Activated CD4-positive, alpha-beta T cell treated with anti-CD3 and anti-CD28 coated beads, Interleukin-2, amount 50 U/mL, for 48 hours (primary cell): ENCODE measurements around the gene NOB1.
"Not testable (repeated sequence)": the region's sequence is repeated elsewhere in the genome, so short reads cannot be mapped to it uniquely, and the experiment has no call there.

ENCODE experiments used
- DNase-seq, 2 experiments: peaks; one replicate each; pipeline ENCODE4 v3.0.0-alpha.2; 2020

NOB1 gene

GRCh38 chr16:69754469-69755310, at the start of gene NOB1:
TSS of gene NOB1 (minus strand) at chr16:69754926. CDS start at chr16:69754910, 16 bp downstream.
- DNase-seq: peak; percentile 95 to 96

DNA sequence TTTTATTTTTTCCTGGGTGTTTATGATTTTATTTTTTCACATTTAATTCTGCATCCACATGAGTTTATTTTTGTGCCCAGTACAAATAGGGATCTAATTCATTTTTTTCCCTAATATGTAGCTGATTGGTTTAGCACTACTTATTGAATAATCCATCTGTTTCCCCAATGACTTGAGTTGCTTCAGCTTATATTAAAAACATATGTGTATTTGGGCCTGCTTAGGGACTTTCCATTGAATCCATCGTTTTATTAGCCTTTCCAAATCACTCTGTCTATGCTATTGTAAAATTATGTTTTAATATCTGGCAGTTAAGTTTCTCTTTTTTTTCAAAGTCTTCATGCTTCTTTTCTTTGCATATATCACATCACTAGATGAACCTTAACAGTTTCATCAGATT, 49.6 kb upstream of the NOB1 start:
- DNase-seq: no peak

DNA sequence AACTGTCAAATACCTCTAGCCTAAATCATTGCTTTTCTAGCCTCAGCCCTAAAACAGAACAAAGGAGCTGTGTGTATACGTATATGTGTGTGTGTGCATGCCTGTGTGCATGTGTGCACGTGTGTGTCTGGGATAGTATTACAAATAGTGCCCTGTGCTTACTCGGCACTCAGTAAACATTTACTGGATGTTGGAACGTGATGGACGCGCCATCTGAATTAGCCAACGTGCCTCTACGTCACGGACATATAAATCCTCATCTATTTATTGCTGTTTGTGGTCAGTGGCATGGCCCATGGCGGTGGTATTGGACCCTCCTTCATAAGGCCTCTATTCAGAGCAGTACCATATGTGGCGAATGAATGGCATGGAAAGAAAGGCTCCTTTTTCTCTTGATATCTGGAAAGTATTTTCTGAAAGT, 44.9 kb upstream of the NOB1 start:
- no peak for DNase-seq

GRCh38 chr16:69798466-69798865, 43.7 kb upstream of the NOB1 start:
- no peak for DNase-seq

GRCh38 chr16:69796285-69797118, 41.8 kb upstream of the NOB1 start:
- peak; percentile 8 to 18 for DNase-seq

DNA sequence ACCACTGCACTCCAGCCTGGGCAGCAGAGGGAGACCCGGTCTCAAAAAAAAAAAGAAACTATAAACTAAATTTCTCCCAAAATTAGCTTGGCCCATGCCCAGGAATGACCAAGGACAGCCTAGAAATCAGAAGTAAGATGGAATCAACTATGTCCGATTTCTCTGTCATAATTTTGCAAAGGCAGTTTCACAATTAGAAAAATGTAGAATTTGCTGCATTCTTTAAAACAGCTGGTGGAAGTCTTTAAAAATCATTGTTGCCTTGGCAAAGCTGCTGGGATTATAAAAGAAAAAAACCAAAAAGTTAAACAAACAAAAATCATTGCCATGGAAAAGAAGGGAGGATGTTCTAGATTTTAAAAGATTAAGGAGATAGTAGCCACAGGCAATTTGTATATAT, 39.8 kb upstream of the NOB1 start:
- DNase-seq: no peak

- no peak for DNase-seq
Measured at GRCh38 chr16:69793526-69793925, 38.8 kb upstream of the NOB1 start.

DNA sequence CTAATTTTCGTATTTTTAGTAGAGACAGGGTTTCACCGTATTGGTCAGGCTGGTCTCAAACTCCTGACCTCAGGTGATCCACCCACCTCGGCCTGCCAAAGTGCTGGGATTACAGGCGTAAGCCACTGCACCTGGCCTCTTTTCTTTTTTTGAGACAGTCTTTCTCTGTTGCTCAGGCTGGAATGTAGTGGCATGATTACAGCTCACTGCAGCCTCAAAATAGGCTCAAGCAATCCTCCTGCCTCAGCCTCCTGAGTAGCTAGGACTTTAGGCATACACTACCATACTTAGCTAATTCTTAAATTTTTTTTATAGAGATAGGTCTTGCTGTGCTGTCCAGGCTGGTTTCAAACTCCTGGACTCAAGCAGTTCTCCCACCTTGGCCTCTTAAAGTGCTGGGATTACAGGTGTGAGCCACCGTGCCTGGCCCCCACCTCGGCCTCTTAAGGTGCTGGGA, 36.7 kb upstream of the NOB1 start:
- DNase-seq: not testable (repeated sequence)

- DNase-seq: no peak
Measured at GRCh38 chr16:69787883-69788282, 33.2 kb upstream of the NOB1 start.

- no peak for DNase-seq
Measured at GRCh38 chr16:69784586-69784985, 29.9 kb upstream of the NOB1 start.

GRCh38 chr16:69781118-69781517, 26.4 kb upstream of the NOB1 start:
- no peak for DNase-seq

- no peak for DNase-seq
Measured at GRCh38 chr16:69779724-69780123, 25.0 kb upstream of the NOB1 start.

DNA sequence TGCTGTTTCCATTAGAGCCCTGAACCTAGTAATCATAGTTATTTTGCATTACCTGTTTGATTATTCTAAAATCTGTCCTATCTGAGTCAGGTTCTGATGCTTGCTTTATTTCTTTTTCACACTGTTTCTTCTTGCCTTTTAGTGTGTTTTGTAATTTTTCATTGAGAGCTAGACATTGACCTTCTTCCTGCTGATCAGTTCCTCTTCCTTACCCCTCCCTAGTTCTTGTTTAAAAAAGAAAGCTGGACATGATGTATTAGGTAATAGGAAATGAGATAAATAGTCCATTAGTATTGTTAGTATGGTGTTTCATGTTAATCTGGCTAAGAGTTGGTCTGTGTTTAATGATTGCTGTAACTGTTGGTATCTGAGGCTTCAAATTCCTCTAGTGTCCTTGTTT, 20.8 kb upstream of the NOB1 start:
- DNase-seq: no peak

- no peak for DNase-seq
Measured at GRCh38 chr16:69773260-69773947, 18.7 kb upstream of the NOB1 start.

DNA sequence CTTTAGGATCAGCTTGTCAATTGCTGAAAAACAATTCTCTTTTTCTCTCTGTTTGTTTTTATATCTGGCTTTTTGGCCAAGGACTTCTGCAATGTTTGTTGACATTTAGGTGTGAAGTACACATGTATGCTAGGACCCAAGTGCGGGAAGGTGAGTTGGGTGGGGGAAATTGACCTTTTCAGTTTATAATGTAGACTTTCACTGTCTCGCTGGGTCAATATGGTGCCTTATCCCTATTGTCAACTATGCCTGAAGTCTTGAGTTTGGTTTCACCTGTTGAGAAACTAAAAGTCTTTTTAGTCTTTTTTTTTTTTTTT, 16.9 kb upstream of the NOB1 start:
- no peak for DNase-seq

GRCh38 chr16:69769404-69769803, 14.7 kb upstream of the NOB1 start:
- no peak for DNase-seq

DNA sequence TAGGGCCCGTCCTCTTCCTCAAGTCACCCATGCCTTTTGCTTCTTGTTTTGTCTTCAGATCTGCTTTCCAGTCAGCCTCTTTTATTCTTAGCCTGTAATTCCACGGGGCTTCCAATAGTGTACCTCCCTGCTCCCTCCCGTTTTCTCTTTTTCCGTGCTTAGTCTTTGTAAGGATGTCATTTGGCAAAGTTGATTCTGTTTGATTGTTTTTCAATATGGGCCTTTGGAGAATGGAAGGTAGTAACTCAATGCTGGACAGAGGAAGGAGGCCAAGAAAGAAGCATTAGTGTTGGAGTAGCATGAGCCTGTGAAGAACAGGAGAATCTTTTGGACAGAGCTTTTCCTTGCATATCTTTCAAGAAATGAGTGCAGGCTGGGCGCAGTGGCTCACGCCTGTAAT, 13.9 kb upstream of the NOB1 start:
- DNase-seq: no peak

DNA sequence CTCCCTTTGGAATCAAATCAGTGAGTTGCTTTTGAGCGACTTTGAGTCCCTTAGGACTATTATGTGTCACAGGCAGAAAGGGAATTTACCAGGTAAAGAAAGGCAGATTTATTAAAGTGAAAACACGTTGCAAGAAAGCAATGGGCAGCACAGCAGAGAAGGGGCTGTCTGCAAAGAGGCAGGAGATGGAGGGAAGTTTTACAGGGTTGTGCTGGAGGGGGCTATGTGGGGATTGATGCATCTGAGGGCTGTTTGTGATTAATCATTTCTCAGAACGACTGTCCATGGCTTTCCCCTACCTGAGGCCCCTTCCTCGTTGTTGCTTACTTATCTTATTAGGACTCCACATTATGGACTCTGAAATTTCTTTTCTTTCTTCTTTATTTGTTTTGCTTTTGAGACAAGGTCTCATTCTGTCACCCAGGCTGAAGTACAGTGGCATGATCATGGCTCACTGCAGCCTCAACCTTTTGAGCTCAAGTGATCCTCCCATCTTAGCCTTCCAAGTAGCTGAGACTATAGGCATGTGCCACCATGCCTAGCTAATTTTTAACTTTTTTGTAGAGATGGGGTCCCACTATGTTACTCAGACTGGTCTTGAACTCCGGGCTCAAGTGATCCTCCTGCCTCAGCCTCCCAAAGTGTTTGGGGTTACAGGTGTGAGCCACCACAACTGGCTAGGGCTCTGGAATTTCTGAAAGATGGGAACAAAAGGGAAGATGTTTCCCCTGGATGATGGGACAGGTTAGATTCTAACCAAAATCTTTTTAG, 12.9 kb upstream of the NOB1 start:
- DNase-seq: no peak

GRCh38 chr16:69763599-69763942, 8.8 kb upstream of the NOB1 start:
- no peak for DNase-seq

DNA sequence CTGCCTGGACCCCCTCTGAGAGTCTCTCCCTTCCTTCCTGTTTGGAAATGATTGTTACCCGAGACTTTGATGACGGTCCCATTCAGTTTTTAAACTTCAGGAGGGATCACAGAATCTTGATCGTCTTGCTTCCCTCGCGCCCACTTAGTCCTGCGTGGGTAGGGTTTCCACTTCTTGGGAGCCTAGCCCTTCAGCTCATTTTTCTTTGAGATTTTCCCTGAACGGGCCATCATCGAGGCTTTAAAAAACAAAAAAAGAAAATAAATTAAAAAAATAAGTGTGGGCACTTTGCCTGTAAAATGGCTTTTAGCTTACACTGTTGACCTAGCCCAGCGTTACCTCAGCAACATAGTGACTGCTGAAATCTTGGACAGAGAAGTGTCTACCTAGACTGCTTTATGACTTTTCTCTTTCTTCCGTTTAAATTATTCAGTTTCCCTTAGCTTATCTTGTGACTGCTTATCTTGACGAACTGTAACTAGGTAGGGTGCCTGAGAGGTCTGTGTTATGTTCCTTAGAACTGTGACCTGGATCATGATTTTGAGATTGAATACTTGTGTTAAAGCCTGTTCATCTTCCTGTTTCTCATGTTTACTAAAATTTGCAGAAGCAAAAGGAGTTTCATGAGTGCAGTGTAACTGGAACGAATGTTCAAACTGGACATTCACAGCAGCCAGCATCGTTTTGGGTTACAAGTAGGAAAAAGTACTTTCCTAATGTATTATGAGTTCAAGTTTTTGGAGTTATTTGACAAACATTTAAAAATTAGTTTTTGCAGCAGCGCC, 8.3 kb upstream of the NOB1 start:
- no peak for DNase-seq

DNA sequence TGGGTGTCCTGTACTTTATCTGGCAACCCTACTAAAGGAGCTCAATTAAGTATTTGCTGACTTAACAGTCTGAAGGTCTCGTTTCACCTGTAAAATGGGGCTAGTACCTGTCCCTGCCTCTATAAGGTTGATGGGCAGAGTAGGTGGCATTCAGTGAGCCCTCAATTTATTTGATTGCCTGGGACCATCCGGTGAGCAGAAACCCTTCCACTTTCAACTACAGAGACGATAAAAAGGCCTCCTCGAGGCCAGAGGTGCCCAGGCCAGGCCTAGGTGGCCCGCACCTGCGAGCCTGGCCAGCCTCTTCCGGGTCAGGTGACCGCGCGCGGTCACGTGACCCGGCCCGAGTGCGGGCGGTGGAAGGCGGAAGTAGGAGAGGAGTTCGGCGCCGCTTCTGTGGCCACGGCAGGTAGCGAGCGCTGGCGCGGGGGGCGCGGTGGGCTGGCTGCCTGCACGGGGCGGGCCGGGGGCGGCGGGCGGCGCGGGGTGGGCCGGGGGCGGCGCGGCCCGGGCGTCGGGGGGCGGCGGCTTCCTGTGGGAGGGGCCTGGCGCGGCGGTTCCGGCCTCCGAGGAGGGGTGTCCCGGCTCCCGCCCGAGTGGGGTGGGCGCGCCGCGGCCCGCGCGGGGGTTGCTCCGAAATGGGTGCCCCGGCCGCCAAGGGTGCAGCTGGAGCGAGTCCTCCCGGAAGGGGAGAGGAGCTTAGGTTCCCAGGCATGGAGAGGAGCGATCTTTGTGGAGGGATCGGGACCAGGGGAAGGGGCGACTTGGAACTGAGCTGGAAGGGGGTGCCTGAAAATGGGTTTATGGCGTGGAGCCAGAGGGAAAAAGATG, 7.5 kb upstream of the NOB1 start, which contains the start of gene WWP2:
Gene WWP2, plus strand, starts transcription at position 350 of the 831 bp plus-strand sequence. CDS start 24,679 bp downstream, outside the sequence.
- peak; percentile 68 to 76 for DNase-seq
